PC-9 (cell line): Measurements from ENCODE around the gene IVNS1ABP. TPM values are rescaled to one million over a fixed set of nuclear protein-coding genes. Genes with fewer than 3 reads are reported as not detected.

Source experiments
- BruUV-seq: library from RNA; stranded (reverse); fragments of 400-500 nt; replicated peaks from 2 replicates; lab custom pipeline; 2021; lab: Mats Ljungman, UMichigan
- CTCF ChIA-PET: fragments of 300-600 bp; sonication (Branson Sonifier 250); formaldehyde crosslinking; loops from one replicate; lab custom pipeline; 2022; ENCODE audit warnings: antibody characterized with exemption; lab: Charles Lee
- POLR2A ChIA-PET: fragments of 300-600 bp; sonication (Branson Sonifier 250); formaldehyde crosslinking; loops from one replicate; lab custom pipeline; 2022; ENCODE audit warnings: antibody characterized with exemption; ENCODE audit not compliant: unreplicated experiment; lab: Charles Lee
- DNase-seq, 2 experiments: peaks; one replicate each; pipeline versions ENCODE4 v3.0.0 to v3.0.0-alpha.2; 2015 to 2022; ENCODE audit warnings: mixed read lengths in 1 of 2
- H2AFZ ChIP-seq: fragments of 200-600 bp; sonication (generic); 2 replicates; pipeline ENCODE4 v1.8.1; 2017; ENCODE audit warnings: antibody characterized with exemption
- H3F3A ChIP-seq: fragments of 200-600 bp; sonication (generic); 2 replicates; pipeline ENCODE4 v1.8.1; 2017; ENCODE audit warnings: antibody characterized with exemption, mild to moderate bottlenecking, low read depth; ENCODE audit not compliant: insufficient read depth
- H3K27ac ChIP-seq: fragments of 200-600 bp; sonication (generic); 2 replicates; pipeline ENCODE4 v1.6.1; 2016; ENCODE audit warnings: mixed run types
- H3K27me3 ChIP-seq: fragments of 200-600 bp; sonication (generic); 2 replicates; pipeline ENCODE4 v1.6.1; 2016; ENCODE audit warnings: low read depth, mixed run types; ENCODE audit not compliant: insufficient read depth
- H3K36me3 ChIP-seq: fragments of 200-600 bp; sonication (generic); 2 replicates; pipeline ENCODE4 v1.6.1; 2016; ENCODE audit warnings: low read depth, mixed run types
- H3K4me1 ChIP-seq: fragments of 200-600 bp; sonication (generic); replicated peaks from 2 replicates; pipeline ENCODE4 v1.6.1; 2016; ENCODE audit warnings: mixed run types; ENCODE audit not compliant: insufficient read depth
- H3K4me2 ChIP-seq: fragments of 200-600 bp; sonication (generic); 2 replicates; pipeline ENCODE4 v1.6.1; 2017; ENCODE audit warnings: mixed run types
- H3K4me3 ChIP-seq: fragments of 200-600 bp; sonication (generic); 2 replicates; pipeline ENCODE4 v1.6.1; 2016; ENCODE audit warnings: mixed run types
- H3K79me2 ChIP-seq: fragments of 200-600 bp; sonication (generic); 2 replicates; pipeline ENCODE4 v1.6.1; 2017; ENCODE audit warnings: low read depth, mixed run types
- H3K9me2 ChIP-seq: fragments of 200-600 bp; sonication (generic); 2 replicates; pipeline ENCODE4 v1.8.1; 2017; ENCODE audit warnings: mild to moderate bottlenecking; ENCODE audit not compliant: insufficient read depth
- H3K9me3 ChIP-seq: fragments of 200-600 bp; sonication (generic); 2 replicates; pipeline ENCODE4 v1.8.1; 2016; ENCODE audit warnings: low read depth; ENCODE audit not compliant: insufficient read depth
- H4K20me1 ChIP-seq: fragments of 200-600 bp; sonication (generic); 2 replicates; pipeline ENCODE4 v1.8.1; 2017; ENCODE audit not compliant: insufficient read depth
- CTCF ChIP-seq: fragments of 200-600 bp; sonication (generic); conservative IDR thresholded peaks from 2 replicates; pipeline ENCODE4 v1.6.1; 2017; ENCODE audit warnings: mixed run types, antibody characterized with exemption, mild to moderate bottlenecking, moderate library complexity
- EZH2 ChIP-seq: fragments of 200-600 bp; sonication (generic); IDR thresholded peaks from 2 replicates; pipeline ENCODE4 v1.8.0; 2017; ENCODE audit warnings: antibody characterized with exemption, low read depth
- intact Hi-C: fragments of 100-400 bp; cut with micrococcal nuclease; formaldehyde crosslinking; loops from one replicate; pipeline ENCODE4 v1.10.0; 2022; ENCODE audit not compliant: unreplicated experiment
- total RNA-seq: library from RNA; stranded (reverse); gene quantifications from 2 replicates; pipeline ENCODE4 v1.2.3, GENCODE V29; 2021

Gene IVNS1ABP
- total RNA-seq, 1 experiment from 2014 or later: 38.8 TPM

GRCh38 chr1:185309566-185309965 lies 7.5 kb downstream of the IVNS1ABP start:
- CTCF ChIA-PET: no interaction called here
- TF ChIP-seq EZH2: no peak
- TF ChIP-seq CTCF: no peak
- Histone ChIP-seq H3K9me2 (no peaks in the 10 kb centered on the region), H3K4me2 (no peak overlapping the region), H3K4me1 (peaks cover 11% of the 10 kb centered on the region), H2AFZ (no peak overlapping the region), H3K27me3 (no peaks in the 10 kb centered on the region), H3K4me3 (no peak overlapping the region), H4K20me1 (peaks cover 28% of the 10 kb centered on the region), H3K9me3 (no peaks in the 10 kb centered on the region), H3K27ac (no peak overlapping the region), H3F3A (no peaks in the 10 kb centered on the region), H3K79me2 (peaks cover 44% of the 10 kb centered on the region), H3K36me3 (peaks cover 52% of the 10 kb centered on the region)
- POLR2A ChIA-PET: no interaction called here
- DNase-seq: no peak
- intact Hi-C loops: no loop called here
- no TSS peak for BruUV-seq

GRCh38 chr1:185308126-185308525 lies 8.9 kb downstream of the IVNS1ABP start:
- Histone ChIP-seq H3K27ac (no peak overlapping the region), H3K9me2 (no peaks in the 10 kb centered on the region), H3K27me3 (no peaks in the 10 kb centered on the region), H4K20me1 (peaks cover 14% of the 10 kb centered on the region), H3K4me3 (no peak overlapping the region), H3K36me3 (peaks cover 57% of the 10 kb centered on the region), H2AFZ (no peak overlapping the region), H3F3A (no peaks in the 10 kb centered on the region), H3K9me3 (no peaks in the 10 kb centered on the region), H3K4me2 (no peak overlapping the region), H3K4me1 (no peaks in the 10 kb centered on the region), H3K79me2 (peaks cover 30% of the 10 kb centered on the region)
- intact Hi-C loops: no loop called here
- CTCF ChIA-PET: no interaction called here
- TF ChIP-seq CTCF (no peak), EZH2 (no peak)
- no peak for DNase-seq
- BruUV-seq: no TSS peak
- POLR2A ChIA-PET: no interaction called here

- peaks cover 59% of the 10 kb centered on the region for H3K36me3 ChIP-seq
- H2AFZ ChIP-seq: no peak overlapping the region
- H3K9me3 ChIP-seq: no peaks in the 10 kb centered on the region
- H3K9me2 ChIP-seq: no peaks in the 10 kb centered on the region
- H3K4me1 ChIP-seq: no peaks in the 10 kb centered on the region
- no peaks in the 10 kb centered on the region; the same call in 1 of the 2 replicates for H4K20me1 ChIP-seq
- no peaks in the 10 kb centered on the region for H3K27me3 ChIP-seq
- no TSS peak for BruUV-seq
- H3K79me2 ChIP-seq: 0 out of 2 replicates have a peak, but pooled peaks cover 5% of the 10 kb centered on the region
- H3F3A ChIP-seq: no peaks in the 10 kb centered on the region
- no peak for TF ChIP-seq CTCF
- no peak for TF ChIP-seq EZH2
- intact Hi-C loops: no loop called here
- DNase-seq: no peak
- CTCF ChIA-PET: no interaction called here
- no peak overlapping the region for H3K27ac ChIP-seq
- POLR2A ChIA-PET: no interaction called here
- H3K4me2 ChIP-seq: no peak overlapping the region
- no peak overlapping the region for H3K4me3 ChIP-seq
These were observed 11.6 kb downstream of the IVNS1ABP start for GRCh38 chr1:185305419-185305818.
